OCI-LY3 (cell line): Measurements from ENCODE around the gene STOML2.

Source experiments
- EZH2phosphoT487 ChIP-seq: fragments of 200-600 bp; shearing (Covaris generic); IDR thresholded peaks from 2 replicates; pipeline ENCODE4 v1.6.1; 2018; ENCODE audit warnings: antibody characterized with exemption, mixed run types, low read depth
- TF ChIP-seq, protein P1 (sequence below): fragments of 200-600, 300-600 bp; sonication (generic); IDR thresholded peaks from 2 replicates; pipeline ENCODE4 v1.5.1; 2014; ENCODE audit warnings: antibody characterized with exemption, low read length, low read depth

DNA sequence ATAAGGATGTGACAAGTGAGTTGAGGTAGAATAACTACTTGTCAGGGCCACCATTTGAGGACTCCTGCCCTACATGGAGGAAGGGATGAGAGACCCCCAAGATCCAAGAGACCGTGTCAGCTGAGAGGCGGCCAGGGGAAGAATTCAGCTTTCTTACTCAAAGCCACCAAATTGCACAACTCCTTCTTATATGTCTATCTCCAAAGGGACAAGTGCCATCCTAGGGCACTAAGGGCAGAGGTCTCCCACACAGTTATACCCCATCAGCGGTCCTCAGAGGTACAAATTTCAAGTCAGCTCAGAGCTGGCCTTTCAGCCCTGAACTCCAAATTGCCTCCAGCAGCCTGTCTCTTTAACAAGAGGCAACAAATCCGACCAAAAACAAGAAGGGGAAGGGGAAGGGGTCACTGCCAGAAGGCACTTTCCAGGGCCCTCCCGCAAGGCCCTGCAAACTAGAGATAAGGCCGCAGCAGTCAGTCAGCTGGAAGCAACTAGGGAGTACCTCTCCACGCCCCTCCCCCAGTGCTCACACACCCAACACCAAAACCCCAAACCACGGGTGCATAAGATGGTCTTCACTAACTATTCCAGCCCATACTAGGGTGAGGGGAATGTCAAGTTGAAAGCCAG lies 6.1 kb upstream of the STOML2 start:
- TF ChIP-seq, protein P1, sequence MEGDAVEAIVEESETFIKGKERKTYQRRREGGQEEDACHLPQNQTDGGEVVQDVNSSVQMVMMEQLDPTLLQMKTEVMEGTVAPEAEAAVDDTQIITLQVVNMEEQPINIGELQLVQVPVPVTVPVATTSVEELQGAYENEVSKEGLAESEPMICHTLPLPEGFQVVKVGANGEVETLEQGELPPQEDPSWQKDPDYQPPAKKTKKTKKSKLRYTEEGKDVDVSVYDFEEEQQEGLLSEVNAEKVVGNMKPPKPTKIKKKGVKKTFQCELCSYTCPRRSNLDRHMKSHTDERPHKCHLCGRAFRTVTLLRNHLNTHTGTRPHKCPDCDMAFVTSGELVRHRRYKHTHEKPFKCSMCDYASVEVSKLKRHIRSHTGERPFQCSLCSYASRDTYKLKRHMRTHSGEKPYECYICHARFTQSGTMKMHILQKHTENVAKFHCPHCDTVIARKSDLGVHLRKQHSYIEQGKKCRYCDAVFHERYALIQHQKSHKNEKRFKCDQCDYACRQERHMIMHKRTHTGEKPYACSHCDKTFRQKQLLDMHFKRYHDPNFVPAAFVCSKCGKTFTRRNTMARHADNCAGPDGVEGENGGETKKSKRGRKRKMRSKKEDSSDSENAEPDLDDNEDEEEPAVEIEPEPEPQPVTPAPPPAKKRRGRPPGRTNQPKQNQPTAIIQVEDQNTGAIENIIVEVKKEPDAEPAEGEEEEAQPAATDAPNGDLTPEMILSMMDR, result no peak
- TF ChIP-seq EZH2phosphoT487, result no peak
